ENCODE results near the gene PTDSS2. TPM values are rescaled to one million over a fixed set of nuclear protein-coding genes. Genes with fewer than 3 reads are reported as not detected.

PTDSS2 gene
- total and polyA plus RNA-seq, 9 of the 15 experiments (the other 6 are each of a cell fraction or from before 2014, with no cell fraction given): 0.45 to 53.9 (median 17.2) TPM

- CTCF ChIA-PET (ENCODE audit: low intra/inter-chr PET ratio): no interaction called here
- H3K36me3 ChIP-seq (ENCODE audit: control insufficient read depth, insufficient read depth, low read length): peaks cover 79% of the 10 kb centered on the region; the same call in 2 of the 3 replicates
- TF ChIP-seq TAF15 (IDR thresholded peaks at IDR 0.05; ENCODE audit: low read depth, low read length) (no peak), MCM3 (IDR thresholded peaks at IDR 0.05) (no peak), POLR2AphosphoS2 (IDR thresholded peaks at IDR 0.05; ENCODE audit: low read length) (no peak), STAT5B (CRISPR knock-in tag; IDR thresholded peaks at IDR 0.05) (no peak), MEIS2 (IDR thresholded peaks at IDR 0.05; ENCODE audit: partially characterized antibody) (no peak), ERF (CRISPR knock-in tag; IDR thresholded peaks at IDR 0.05) (no peak), ZBTB12 (CRISPR knock-in tag; IDR thresholded peaks at IDR 0.05) (no peak), SRSF9 (IDR thresholded peaks at IDR 0.05; ENCODE audit: borderline replicate concordance, low read depth, low read length) (no peak), NFRKB (IDR thresholded peaks at IDR 0.05; ENCODE audit: low read depth) (no peak), ZNF395 (CRISPR knock-in tag; IDR thresholded peaks at IDR 0.05) (no peak), ZBTB8A (IDR thresholded peaks at IDR 0.05; ENCODE audit: partially characterized antibody) (no peak), SMARCA4 (IDR thresholded peaks at IDR 0.05) (no peak), STAT5A (IDR thresholded peaks at IDR 0.05; ENCODE audit: borderline replicate concordance, low read length) (no peak), ZFP36 (IDR thresholded peaks at IDR 0.05; ENCODE audit: low read depth, low read length, partially characterized antibody) (no peak), TRIM28 (IDR thresholded peaks at IDR 0.05) (no peak), LARP7 (IDR thresholded peaks at IDR 0.05) (no peak), HDAC3 (IDR thresholded peaks at IDR 0.05; ENCODE audit: borderline replicate concordance, partially characterized antibody) (no peak), MAX (CRISPR knock-in tag; IDR thresholded peaks at IDR 0.05) (no peak)
- TF ChIP-seq, protein P1, sequence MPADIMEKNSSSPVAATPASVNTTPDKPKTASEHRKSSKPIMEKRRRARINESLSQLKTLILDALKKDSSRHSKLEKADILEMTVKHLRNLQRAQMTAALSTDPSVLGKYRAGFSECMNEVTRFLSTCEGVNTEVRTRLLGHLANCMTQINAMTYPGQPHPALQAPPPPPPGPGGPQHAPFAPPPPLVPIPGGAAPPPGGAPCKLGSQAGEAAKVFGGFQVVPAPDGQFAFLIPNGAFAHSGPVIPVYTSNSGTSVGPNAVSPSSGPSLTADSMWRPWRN (IDR thresholded peaks at IDR 0.05; ENCODE audit: low read depth): no peak
- TF ChIP-seq, protein P2, sequence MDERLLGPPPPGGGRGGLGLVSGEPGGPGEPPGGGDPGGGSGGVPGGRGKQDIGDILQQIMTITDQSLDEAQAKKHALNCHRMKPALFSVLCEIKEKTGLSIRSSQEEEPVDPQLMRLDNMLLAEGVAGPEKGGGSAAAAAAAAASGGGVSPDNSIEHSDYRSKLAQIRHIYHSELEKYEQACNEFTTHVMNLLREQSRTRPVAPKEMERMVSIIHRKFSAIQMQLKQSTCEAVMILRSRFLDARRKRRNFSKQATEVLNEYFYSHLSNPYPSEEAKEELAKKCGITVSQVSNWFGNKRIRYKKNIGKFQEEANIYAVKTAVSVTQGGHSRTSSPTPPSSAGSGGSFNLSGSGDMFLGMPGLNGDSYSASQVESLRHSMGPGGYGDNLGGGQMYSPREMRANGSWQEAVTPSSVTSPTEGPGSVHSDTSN (CRISPR knock-in tag; IDR thresholded peaks at IDR 0.05; ENCODE audit: low read depth): no peak
- TF ChIP-seq, protein P2 (tag; conservative IDR thresholded peaks at IDR 0.05; ENCODE audit: low read depth): no peak
- intact Hi-C loops (cut with micrococcal nuclease) (no loop called here), in situ Hi-C loops (cut with MboI) (no loop called here)
- H3K27me3 ChIP-seq (ENCODE audit: control insufficient read depth in 2 of 2, insufficient read depth in 2 of 2, low read length in 2 of 2): no peaks in the 10 kb centered on the region
- H3K9me1 ChIP-seq (ENCODE audit: control insufficient read depth, insufficient read depth, low read length): no peaks in the 10 kb centered on the region
- H3K4me2 ChIP-seq (ENCODE audit: insufficient read depth, low read length): no peak overlapping the region
- H3K9me3 ChIP-seq (replicated peaks; ENCODE audit: control insufficient read depth, insufficient read depth, low read depth, low read length): no peaks in the 10 kb centered on the region
- no peaks in the 10 kb centered on the region for H4K20me1 ChIP-seq (replicated peaks; ENCODE audit: control insufficient read depth, insufficient read depth, low read length)
- no peak overlapping the region for H2AFZ ChIP-seq (ENCODE audit: low read depth, low read length)
- no TSS peak for BruUV-seq (replicated peaks)
- POLR2A ChIA-PET: no interaction called here
- peaks cover 0 to 34% of the 10 kb centered on the region in 2 experiments; a peak in 2 of 5 replicates for H3K4me1 ChIP-seq (replicated peaks in 1 of 2; ENCODE audit: control insufficient read depth in 2 of 2, insufficient read depth in 2 of 2, low read length in 2 of 2)
- DNase-seq (ENCODE audit: extremely low read depth in 1 of 4, low spot score in 3 of 4) (no peak), FAIRE-seq (no peak), ATAC-seq (no peak)
- H3K27ac ChIP-seq (ENCODE audit: extremely low read depth, low read depth, low read length): no peak overlapping the region
- H3K79me2 ChIP-seq (ENCODE audit: control insufficient read depth, insufficient read depth, low read length): no peaks in the 10 kb centered on the region
- 95% methylated on average over 15 of the region's 15 CpGs for WGBS (ENCODE audit: insufficient coverage, low coverage, missing lambda C conversion rate)
- no peak overlapping the region for H3K4me3 ChIP-seq
- H3K9ac ChIP-seq (ENCODE audit: insufficient read depth in 1 of 2, low read depth in 2 of 2, low read length in 2 of 2): no peak overlapping the region
Observed at GRCh38 chr11:490930-491260, 40.8 kb downstream of the PTDSS2 start.
